Measurements from ENCODE around the gene TNPO3.

Gene TNPO3

GRCh38 chr7:128906001-128906765, 148.7 kb downstream of the TNPO3 start:
- H3K4me3 ChIP-seq (ENCODE audit: low read depth, low read length): no peak overlapping the region
- no peak for TF ChIP-seq CTCF (IDR thresholded peaks at IDR 0.05; ENCODE audit: low read depth, low read length)

DNA sequence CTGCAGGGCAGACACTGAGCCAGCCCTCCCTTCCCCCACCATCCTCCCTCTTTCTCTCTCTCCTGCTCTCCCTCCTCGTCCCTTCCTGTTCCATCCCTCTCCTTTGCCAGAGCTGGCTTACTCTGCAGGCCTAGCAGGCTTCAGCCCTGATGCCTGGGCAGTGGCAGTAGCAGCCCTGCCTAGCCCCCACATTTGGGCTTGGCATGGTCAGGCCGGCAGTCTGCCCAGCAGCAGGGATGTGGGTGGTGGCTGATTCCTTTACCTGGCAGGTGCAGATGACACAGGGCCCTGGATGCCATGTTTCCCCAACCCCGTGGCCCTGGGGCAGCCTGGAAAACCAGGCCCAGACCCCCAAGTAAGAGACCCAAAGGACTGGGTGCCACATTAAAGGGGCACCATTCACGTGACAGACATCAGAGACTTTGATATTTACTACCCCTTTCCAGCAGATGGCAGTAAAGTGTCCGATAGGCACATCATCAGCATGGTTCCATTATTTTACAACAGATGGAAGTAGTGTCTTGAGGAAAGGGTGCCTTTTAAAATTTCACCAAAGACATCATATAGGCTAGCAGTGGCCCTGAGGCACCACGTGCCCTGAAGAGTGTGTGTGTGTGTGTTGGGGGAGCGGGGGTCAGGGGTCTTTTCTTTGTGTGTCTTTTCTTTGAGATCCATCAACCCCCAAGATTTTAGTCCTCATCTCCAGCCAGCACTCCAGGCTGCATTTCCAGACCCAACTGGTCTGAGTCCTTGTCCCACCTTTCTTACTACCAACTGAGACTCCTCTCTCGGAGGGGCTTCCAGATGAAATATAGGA, 150.3 kb downstream of the TNPO3 start:
- no peak overlapping the region for H3K4me3 ChIP-seq (ENCODE audit: low read depth, low read length)
- TF ChIP-seq CTCF (IDR thresholded peaks at IDR 0.05; ENCODE audit: low read depth, low read length): no peak; the same call in none of the 2 replicates
